Eye (tissue), 1 donor: ENCODE measurements around the gene DNAL4.

Experiments
- DNase-seq: peaks from one replicate; pipeline ENCODE4 v3.0.0-alpha.2; 2015

The DNAL4 gene

DNA sequence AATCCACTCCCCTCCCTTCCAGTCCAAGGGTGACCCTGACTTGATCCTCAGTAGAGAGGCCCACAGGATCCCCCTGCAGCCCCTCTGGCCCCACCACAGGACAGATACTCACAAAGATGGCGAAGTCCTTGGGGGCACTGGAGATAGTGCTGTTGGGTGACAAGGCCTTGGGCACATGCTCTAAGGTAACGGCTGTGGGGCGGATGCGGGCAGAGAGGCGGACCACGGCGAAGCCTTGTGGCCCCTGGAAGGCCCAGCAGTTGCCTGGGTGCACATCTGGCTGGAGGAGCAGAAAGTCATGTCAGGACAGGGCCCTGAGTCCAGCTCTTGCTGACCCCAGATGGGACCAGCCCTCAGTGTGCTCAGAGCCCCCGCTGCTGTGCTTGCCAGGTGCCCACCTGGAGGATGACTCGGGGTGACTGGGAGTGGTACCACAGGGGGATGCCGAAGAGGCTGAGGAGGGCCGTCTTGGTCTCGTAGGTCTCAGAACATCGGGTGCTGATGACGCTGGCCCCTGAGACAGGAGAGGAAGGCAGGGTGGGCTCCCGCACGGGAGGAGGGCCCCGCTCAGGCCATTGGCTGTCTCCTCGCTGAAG, 55.4 kb downstream of the DNAL4 start:
- no peak for DNase-seq

DNA sequence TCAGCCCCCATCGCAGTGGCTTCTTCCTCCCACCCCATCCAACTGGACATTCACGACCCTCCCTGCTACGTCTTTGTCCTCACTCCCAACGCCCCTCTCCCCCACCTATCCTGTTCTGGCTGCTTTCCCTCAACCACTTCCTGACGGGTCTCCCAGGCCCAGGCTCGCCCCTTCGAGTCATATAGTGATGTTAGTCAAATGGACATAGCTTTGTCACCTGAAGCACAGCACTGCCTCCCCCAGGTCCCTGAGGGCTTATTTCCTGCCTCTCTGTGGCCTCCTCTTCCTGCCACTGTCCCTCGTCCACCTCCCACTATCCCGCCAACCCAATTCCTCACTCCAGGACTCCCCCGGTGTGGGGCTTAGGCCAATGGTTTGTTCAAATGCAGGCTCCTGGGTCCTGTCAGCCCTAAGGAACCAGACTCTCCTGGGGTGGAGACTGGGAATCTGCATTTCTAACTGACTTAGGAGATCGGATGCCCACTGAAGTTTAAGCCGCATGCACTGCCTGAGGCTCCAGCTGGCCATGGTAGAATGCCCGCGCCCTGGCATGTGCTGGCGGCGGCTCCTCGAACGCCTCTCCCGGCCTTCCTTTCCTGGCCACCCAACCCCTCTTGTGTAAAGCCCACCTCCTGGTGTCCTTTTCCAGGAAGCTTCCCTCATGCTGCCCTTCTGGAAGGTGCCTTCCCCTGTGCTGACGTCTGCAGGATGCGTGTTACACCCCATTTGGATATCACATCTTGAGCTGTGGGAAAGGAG, 56.5 kb downstream of the DNAL4 start:
- no peak for DNase-seq

DNA sequence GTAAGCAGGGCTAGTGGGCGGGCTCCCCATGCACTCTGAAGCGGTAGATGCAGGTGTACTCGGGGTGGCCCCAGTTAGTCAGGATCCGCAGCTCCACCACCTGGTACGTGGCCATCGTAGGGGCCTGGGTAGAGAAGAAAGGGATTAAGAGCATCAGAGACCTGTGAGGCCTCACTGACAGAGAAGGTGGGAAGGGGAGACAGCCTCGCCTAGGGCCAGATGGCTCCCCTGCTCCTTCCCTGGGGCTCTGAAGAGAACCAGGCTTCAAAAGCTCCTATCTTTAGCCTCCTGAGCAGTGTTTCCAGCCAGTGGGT, 57.7 kb downstream of the DNAL4 start:
- no peak for DNase-seq

DNA sequence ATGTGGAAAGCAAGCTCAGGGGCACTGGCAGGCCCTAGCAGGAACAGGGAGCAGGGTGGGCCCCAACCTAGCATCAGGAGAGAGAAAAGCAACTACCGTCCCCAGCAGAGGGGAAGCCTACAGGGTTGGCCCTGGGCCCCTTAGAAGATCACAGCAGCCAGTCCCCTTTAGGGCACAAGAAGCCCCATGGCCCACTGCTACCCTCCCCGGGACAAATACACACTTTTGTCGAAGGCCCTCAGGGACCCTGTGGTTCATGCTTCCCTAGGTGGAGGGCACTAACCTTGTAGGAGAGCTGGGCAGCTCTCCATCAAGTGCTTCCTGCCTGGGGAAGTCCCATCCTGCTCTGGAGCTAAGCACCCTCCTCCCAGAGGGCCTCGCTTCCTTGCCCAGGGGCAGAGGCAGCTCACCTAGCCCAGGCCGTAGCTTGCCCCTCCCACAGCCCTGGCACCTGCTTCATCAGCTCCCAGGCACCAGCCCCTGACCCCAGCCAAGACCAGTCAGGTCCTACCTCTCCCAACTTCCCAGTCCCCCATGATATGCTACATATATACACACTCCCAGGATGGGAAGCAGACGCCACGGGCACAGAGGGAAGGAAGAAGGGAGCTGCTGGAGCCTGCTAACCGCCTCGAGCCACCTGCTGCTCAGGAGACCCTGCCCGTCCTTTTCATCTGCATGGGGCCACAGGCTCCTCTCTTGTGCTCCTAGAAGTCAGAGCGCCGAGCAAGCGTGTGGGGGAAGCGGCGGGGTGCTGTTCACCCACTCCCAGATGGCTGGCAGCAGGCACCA, 58.3 kb downstream of the DNAL4 start:
- no peak for DNase-seq

DNA sequence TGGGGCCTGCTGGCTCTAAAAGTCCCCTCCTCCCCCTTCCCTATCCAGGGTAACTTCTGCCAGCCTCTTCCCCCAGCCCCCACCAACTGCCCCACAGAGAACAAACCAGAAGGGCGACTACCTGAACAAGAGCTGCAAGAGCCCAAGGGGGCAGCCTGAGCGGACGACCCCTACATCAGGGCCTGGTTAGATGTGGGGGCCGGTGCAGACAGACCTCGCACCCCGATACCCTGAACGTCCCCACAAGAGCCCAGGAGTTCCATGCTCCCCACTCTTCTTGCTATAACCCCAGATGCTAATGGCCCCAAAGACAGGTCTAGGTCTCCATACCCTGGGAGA, 58.8 kb downstream of the DNAL4 start:
- DNase-seq: no peak

DNA sequence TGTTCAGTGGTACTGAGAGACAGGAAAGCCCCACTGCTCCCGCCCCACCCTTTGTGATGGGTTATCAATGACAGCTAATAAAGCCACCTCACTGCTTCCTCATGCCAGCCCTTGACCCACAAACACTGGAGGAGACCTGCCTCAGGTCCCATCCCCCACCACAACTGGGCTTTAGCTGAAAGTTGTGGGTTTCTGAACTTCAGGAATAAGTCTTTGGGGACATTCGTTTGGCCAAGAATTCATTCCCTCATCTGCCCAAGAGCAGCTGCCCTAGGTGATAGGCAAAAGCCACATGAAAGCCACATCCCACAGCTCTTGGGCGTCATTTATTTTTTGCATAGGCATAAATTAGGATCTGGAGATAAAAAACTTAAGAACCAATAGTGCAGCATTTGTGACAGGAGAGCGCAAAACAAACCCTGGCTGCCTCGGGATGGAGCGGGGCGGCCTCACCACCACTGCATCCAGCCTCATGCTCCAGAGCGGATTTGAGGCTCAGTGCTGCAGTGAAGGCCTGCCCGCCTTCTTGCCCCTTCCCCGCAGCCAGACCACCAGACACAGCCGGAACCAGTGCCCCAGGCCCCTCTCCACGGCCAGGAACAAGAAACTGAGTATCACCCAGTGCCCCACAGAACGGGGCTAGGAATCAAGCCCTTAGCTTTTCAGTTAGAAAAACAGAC, 59.4 kb downstream of the DNAL4 start:
- DNase-seq: no peak

DNA sequence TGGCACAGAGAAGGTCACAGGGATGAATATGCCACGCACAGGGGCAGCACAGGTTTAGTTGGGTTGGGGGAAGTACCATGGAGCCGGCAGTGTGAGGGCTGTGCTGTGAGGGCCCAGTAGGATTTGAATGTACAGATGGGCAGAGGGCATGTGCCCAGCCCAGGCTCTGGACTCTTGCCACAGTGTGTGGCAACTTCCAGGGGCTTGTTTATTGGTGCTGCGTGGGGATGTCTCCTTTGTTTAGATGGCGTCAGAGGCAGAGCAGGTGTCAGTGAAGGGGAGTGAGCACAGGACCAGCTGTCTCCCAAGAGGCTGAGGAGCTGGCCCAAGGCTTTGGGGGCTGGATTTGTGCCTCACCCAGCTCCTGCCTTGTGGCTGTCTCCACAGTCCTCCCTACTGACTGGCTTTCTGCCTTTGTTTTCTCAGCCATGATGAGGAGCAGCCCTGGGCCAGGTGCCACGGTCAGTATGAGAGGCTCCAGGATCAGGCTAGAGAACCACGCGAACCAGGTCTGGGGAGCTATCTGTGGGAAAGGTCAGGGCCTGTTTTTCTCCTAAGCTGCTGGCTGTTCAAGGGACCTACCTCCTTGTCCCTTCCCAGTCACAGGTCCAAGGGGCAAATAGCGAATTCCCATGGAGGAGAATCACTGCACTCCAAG, 60.1 kb downstream of the DNAL4 start:
- peak; percentile 28 for DNase-seq

DNA sequence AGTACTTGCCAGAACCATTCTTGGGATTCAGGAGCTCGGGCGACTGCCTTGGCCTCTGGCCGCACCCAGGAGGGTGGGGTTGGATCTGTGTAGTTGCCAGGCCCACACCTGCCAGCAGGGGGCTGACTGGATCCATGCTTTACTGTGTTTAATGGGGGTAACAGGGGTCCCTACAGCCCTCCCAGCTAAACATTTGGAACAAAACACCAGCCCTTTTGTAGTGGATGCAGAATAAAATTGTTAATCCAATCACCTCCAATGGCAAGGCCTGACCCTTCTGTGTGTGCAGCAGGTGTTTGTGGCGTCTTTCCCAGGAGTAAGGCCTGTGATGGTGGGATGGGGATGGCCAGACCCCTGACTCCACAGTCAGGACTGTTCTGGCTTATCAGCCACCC, 60.6 kb downstream of the DNAL4 start:
- DNase-seq: peak; percentile 60

DNA sequence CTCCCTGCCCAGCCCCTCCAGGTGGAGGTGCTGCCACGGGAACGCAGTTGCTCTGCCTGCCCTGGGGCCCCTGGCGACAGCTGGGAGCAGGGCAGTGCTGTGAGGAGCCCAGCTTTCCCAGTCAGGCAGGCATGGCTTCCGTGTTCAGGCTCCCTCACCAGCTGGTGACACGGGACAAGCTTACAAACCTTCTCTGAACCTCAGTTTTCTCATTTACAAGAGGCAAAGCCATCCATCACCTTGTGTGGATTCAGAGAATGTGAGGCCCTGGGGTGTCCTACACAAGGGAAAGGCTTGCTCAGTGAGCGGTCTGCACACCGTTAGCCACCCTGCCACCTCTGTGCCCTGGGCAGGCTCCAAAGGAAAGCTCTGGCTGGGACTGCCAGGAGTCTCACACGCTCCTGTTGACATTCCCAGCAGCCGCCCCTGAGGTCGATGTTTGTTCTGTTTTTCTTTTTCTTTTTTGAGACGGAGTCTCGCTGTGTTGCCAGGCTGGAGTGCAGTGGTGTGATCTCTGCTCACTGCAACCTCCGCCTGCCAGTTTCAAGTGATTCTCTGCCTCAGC, 61.6 kb downstream of the DNAL4 start:
- no peak for DNase-seq

DNA sequence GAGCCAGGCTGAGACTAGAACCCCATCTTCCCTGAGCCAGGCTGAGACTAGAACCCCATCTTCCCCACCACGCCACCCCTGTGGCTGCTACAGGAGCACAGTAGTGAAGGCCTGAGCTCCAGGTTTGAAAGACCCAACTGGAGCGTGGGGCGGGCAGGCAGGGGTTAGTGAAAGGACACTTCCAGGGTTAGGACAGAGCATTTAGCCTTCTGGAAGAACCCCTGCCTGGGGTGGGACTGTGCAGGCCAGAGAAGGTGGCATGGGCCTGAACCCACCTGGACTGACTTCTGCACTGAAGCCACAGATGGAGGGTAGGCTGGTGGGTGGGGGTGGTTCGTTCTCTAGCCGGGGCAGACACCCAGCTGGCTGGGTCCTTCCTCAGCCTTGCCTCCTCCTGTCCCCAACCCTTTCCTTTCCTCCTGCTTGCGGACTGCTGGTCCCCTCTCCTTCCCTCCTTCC, 62.2 kb downstream of the DNAL4 start:
- DNase-seq: no peak

DNA sequence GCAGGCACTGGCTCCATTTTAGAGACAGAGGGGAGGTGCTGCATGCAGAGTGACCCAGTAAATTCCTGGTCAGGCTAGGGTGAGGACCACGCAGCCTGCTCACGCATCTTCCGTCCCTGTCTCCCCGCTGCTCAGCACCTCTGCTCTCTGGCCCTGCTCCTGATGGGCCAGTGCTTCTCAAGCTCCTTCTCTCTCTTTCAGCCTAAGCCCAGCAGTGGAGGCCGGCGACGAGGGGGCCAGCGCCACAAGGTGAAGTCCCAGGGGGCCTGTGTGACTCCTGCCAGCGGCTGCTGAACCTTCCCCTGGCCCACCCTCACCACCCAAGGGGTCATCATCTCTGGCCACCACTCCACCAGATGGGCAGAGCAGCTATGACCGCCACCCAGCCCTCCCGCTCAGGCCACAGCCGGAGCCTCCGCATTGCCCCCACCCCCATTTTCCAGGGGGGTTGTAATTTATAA, 63.5 kb downstream of the DNAL4 start:
- DNase-seq: no peak

DNA sequence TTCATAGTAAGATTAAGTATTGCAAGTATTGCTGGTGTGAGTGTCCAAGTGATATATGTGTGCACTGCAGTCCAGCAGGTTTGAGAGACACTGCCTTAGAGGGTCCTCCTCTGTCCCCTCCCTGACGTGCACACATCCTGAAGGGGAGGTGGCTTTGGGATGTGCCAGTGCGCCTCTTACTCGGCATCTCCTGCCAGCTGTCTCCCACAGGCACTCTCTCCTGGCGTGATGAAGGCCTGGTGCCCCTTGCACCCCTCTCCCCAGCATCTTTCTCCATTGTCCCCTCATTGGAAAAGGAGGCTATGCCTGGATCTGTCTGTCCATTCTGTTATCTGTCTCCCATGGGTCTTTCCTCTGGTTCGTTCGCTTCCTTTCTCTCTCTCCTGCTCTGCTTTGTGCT, 64.0 kb downstream of the DNAL4 start:
- DNase-seq: no peak

DNA sequence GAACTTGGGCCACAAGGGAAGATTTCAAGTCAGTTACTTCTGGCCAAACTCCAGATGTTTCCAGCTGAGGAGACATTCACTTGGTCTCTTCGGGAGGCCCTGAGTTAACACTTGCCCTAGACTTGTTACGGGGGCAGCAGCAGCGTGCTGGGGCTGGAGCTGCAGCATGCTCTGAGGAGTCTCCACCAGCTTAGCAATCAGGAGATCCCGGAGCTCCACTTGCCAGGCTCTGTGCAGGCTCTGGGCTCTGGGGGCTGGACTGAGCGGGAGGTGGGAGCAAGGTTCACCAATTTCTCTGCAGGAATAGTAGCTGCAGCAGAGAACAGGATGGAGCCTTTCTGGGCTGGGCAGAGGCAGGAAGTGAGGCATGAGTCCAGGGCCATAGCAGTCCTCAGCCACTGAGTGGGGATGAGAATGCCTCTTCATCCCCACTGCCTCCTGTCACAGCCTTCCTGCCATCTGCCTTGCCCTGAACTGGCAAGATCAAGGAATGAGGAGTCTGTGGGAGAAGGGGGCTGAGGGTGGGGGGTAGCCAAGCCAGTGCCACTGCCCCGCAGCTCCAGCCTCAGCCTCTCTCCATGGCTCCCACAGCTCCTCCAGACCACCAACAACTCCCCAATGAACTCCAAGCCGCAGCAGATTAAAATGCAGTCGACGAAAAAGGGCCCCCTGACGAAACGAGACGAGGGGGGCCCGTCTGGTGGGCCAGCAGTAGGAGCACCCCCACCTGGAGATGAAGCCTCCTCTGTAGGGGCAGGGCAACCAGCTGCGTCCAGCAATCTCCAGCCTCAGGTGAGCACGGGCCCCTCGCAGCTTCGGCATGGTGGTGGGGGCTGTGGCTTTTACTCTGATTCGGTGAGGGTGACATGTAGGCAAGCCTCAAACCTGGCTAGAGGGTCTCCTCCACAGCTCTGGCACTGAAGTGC, 64.8 kb downstream of the DNAL4 start:
- no peak for DNase-seq
